CD14-positive monocyte (primary cell): ENCODE data around the gene GABRB2. TPM values are rescaled to one million over a fixed set of nuclear protein-coding genes. Genes with fewer than 3 reads are reported as not detected.

ENCODE experiments used
- DNase-seq, 3 donors: peaks; one replicate each; pipeline ENCODE4 v3.0.0-alpha.2; 2011 to 2022
- H2AFZ ChIP-seq: 2 replicates; pipeline ENCODE4 v1.6.0; 2012; ENCODE audit warnings: mild to moderate bottlenecking, low read depth, low read length, inconsistent platforms; ENCODE audit not compliant: insufficient read depth, poor library complexity, severe bottlenecking
- H3K27ac ChIP-seq, 2 donors: 1 replicate in 1 of 2; 2 replicates in 1 of 2; pipeline ENCODE4 v1.5.1; 2012 to 2013; ENCODE audit warnings: low read length in 2 of 2, control low read depth in 1 of 2, inconsistent platforms in 1 of 2, low read depth in 1 of 2, mild to moderate bottlenecking in 1 of 2
- H3K27me3 ChIP-seq, 2 donors: one replicate each; pipeline versions ENCODE4 v1.6.0 to v1.6.1; 2011 to 2013; ENCODE audit warnings: low read length in 2 of 2; ENCODE audit not compliant: control insufficient read depth in 2 of 2, insufficient read depth in 2 of 2
- H3K36me3 ChIP-seq, 2 donors: replicated peaks in 1 of 2; 1 replicate in 1 of 2; 2 replicates in 1 of 2; pipeline versions ENCODE4 v1.5.1 to v1.6.1; 2012 to 2013; ENCODE audit warnings: low read length in 2 of 2, control low read depth in 1 of 2, inconsistent platforms in 1 of 2, mild to moderate bottlenecking in 1 of 2; ENCODE audit not compliant: insufficient read depth in 2 of 2, control insufficient read depth in 1 of 2
- H3K4me1 ChIP-seq, 2 donors: 1 replicate in 1 of 2; 2 replicates in 1 of 2; pipeline versions ENCODE4 v1.5.1 to v1.6.1; 2012 to 2013; ENCODE audit warnings: low read length in 2 of 2, control low read depth in 1 of 2, inconsistent platforms in 1 of 2, mild to moderate bottlenecking in 1 of 2, moderate library complexity in 1 of 2; ENCODE audit not compliant: insufficient read depth in 2 of 2, control insufficient read depth in 1 of 2
- H3K4me2 ChIP-seq: replicated peaks from 2 replicates; pipeline ENCODE3; 2012; ENCODE audit warnings: low read length, moderate library complexity, mild to moderate bottlenecking; ENCODE audit not compliant: poor library complexity, severe bottlenecking; ENCODE audit errors: extremely low read depth
- H3K4me3 ChIP-seq, 3 experiments: fragments of 200-600 bp in 1 of 3; sonication (generic) in 1 of 3; replicated peaks in 1 of 3; 1 replicate in 2 of 3; 2 replicates in 1 of 3; pipeline ENCODE4 v1.5.1; 2011 to 2013; ENCODE audit warnings: low read length in 3 of 3, mild to moderate bottlenecking in 3 of 3, control low read depth in 2 of 3, low read depth in 2 of 3, inconsistent platforms in 1 of 3, moderate library complexity in 1 of 3
- H3K79me2 ChIP-seq: 2 replicates; pipeline ENCODE4 v1.6.0; 2012; ENCODE audit warnings: mild to moderate bottlenecking, control low read depth, inconsistent platforms, low read length, moderate library complexity; ENCODE audit not compliant: insufficient read depth
- H3K9ac ChIP-seq: 2 replicates; pipeline ENCODE4 v1.6.0; 2017; ENCODE audit warnings: low read length, mild to moderate bottlenecking; ENCODE audit not compliant: insufficient read depth, poor library complexity, severe bottlenecking
- H3K9me3 ChIP-seq, 2 donors: replicated peaks in 1 of 2; 1 replicate in 1 of 2; 2 replicates in 1 of 2; pipeline versions ENCODE4 v1.5.1 to v1.6.1; 2012 to 2013; ENCODE audit warnings: low read length in 2 of 2, control low read depth in 1 of 2; ENCODE audit not compliant: control insufficient read depth in 1 of 2, insufficient read depth in 1 of 2
- H4K20me1 ChIP-seq: 2 replicates; pipeline ENCODE4 v1.6.0; 2012; ENCODE audit warnings: mild to moderate bottlenecking, low read length, control low read depth, moderate library complexity; ENCODE audit not compliant: insufficient read depth
- H3K27ac Mint-ChIP-seq, 7 donors: one replicate each; pipeline ENCODE4 v1.8.0; 2020; ENCODE audit warnings: mild to moderate bottlenecking in 7 of 7, mixed read lengths in 7 of 7, moderate library complexity in 6 of 7, inconsistent platforms in 2 of 7
- H3K27me3 Mint-ChIP-seq, 3 donors: one replicate each; pipeline ENCODE4 v1.8.0; 2021 to 2022; ENCODE audit warnings: low read depth in 3 of 3, mild to moderate bottlenecking in 3 of 3, mixed read lengths in 3 of 3, moderate library complexity in 3 of 3, inconsistent platforms in 1 of 3
- H3K36me3 Mint-ChIP-seq, 2 donors: one replicate each; pipeline ENCODE4 v1.8.0; 2020; ENCODE audit warnings: mixed read lengths in 2 of 2, inconsistent platforms in 1 of 2, mild to moderate bottlenecking in 1 of 2
- H3K4me1 Mint-ChIP-seq: one replicate; pipeline ENCODE4 v1.8.0; 2020; ENCODE audit warnings: mild to moderate bottlenecking, mixed read lengths
- H3K4me3 Mint-ChIP-seq, 2 donors: one replicate each; pipeline ENCODE4 v1.8.0; 2020; ENCODE audit warnings: mild to moderate bottlenecking in 2 of 2, mixed read lengths in 2 of 2, moderate library complexity in 1 of 2
- H3K9me3 Mint-ChIP-seq, 7 donors: one replicate each; pipeline ENCODE4 v1.8.0; 2020 to 2022; ENCODE audit warnings: mixed read lengths in 7 of 7, mild to moderate bottlenecking in 6 of 7, moderate library complexity in 6 of 7, inconsistent platforms in 2 of 7
- WGBS: methylation state at CpG from one replicate; pipeline ENCODE4 v1.1.5; 2013; ENCODE audit warnings: missing lambda C conversion rate; ENCODE audit not compliant: insufficient coverage; 5-methylcytosine and 5-hydroxymethylcytosine counted together
- intact Hi-C, 2 donors: fragments of 100-400 bp; cut with micrococcal nuclease; formaldehyde crosslinking; loops; one replicate each; pipeline versions ENCODE4 v1.15.0 to v1.15.1; 2023
- polyA plus RNA-seq, 3 donors: library from polyadenylated mRNA; depleted of rRNA in 1 of 3; unstranded in 2 of 3; stranded (reverse) in 1 of 3; fragments of 300-500 nt in 2 of 3; fragments of >200 nt in 1 of 3; fragmentation: Illumina TruSeq in 2 of 3; gene quantifications; 1 replicate in 2 of 3; 2 replicates in 1 of 3; pipeline ENCODE4 v1.2.3, GENCODE V29; 2012 to 2021
- TF ChIP-seq, protein P1 (sequence below): fragments of 200-600 bp; IDR thresholded peaks from one replicate; pipeline ENCODE4 v1.8.0; 2022; ENCODE audit warnings: antibody characterized with exemption, mild to moderate bottlenecking

GABRB2 gene
- polyA plus RNA-seq, 3 donors, result not detected

DNA sequence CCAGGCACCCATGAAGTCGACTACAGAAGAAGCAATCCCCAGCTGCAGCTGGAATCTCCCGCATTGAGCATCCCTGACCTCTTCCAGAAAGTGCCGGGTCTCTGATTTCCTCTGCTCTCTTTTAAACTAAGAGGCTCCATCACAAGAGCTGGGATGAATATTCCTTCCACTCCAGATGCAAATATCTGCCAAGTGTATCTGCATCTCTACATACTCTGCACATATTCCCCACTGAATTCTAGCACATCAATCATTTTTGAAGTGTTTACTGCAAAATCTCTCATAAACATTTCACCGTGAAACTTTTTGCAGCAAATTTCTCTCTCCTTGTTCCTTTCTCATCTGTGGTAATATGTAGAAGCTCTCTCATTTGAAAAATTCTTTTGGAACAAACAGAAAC is 161.5 kb downstream of the GABRB2 start:
- no peak overlapping the region for H3K27ac Mint-ChIP-seq
- 85% methylated on average over 3 of the region's 4 CpGs for WGBS

DNA sequence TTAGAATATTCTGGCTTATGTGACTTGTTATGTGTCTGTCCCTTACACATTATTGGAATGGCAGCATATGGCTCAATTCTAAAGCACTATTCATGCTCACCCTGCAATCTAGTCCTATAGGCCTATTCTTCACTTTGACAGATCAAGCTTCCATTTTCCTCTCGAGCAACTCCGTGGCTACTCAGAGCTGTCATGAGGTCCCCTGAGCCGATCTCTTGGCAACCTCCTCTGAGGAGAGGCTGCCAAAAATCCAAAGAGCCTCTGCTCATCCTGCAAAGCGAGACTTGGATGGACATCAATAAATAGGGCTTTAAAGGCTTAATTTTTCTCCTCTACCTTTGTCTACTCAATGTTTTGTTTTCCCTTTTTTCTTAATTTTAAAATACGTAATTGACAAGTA is 163.8 kb downstream of the GABRB2 start:
- H3K36me3 ChIP-seq, result no peaks in the 10 kb centered on the region
- intact Hi-C loops, result no loop called here
- H3K4me3 ChIP-seq, result no peak overlapping the region
- Mint-ChIP-seq H3K9me3 (no peaks in the 10 kb centered on the region), H3K27ac (no peak overlapping the region), H3K36me3 (no peaks in the 10 kb centered on the region), H3K27me3 (peaks cover 0 to 2% (median 1%) of the 10 kb centered on the region in 3 donors), H3K4me1 (no peaks in the 10 kb centered on the region), H3K4me3 (no peak overlapping the region)
- no peak overlapping the region for H3K27ac ChIP-seq
- TF ChIP-seq, protein P1, sequence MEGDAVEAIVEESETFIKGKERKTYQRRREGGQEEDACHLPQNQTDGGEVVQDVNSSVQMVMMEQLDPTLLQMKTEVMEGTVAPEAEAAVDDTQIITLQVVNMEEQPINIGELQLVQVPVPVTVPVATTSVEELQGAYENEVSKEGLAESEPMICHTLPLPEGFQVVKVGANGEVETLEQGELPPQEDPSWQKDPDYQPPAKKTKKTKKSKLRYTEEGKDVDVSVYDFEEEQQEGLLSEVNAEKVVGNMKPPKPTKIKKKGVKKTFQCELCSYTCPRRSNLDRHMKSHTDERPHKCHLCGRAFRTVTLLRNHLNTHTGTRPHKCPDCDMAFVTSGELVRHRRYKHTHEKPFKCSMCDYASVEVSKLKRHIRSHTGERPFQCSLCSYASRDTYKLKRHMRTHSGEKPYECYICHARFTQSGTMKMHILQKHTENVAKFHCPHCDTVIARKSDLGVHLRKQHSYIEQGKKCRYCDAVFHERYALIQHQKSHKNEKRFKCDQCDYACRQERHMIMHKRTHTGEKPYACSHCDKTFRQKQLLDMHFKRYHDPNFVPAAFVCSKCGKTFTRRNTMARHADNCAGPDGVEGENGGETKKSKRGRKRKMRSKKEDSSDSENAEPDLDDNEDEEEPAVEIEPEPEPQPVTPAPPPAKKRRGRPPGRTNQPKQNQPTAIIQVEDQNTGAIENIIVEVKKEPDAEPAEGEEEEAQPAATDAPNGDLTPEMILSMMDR, result no peak
- no peaks in the 10 kb centered on the region for H3K4me1 ChIP-seq
- no CpG with 5 or more reads among the region's 5 CpGs for WGBS
- no peaks in the 10 kb centered on the region for H3K27me3 ChIP-seq
- no peaks in the 10 kb centered on the region for H3K9me3 ChIP-seq
- H3K4me2 ChIP-seq, result no peak overlapping the region
- no peak for DNase-seq
- no peaks in the 10 kb centered on the region for H3K79me2 ChIP-seq
- H3K9ac ChIP-seq, result no peak overlapping the region
- H4K20me1 ChIP-seq, result no peaks in the 10 kb centered on the region
- H2AFZ ChIP-seq, result no peak overlapping the region

More for the DNA sequence above, 161.5 kb downstream of the GABRB2 start:
- no peaks in the 10 kb centered on the region for H3K9me3 ChIP-seq
- no peaks in the 10 kb centered on the region for H3K36me3 ChIP-seq
- TF ChIP-seq, protein P1, result no peak
- H3K4me1 ChIP-seq, result no peaks in the 10 kb centered on the region
- H3K27ac ChIP-seq, result no peak overlapping the region
- no peaks in the 10 kb centered on the region for H3K79me2 ChIP-seq
- H3K4me2 ChIP-seq, result no peak overlapping the region
- H3K9ac ChIP-seq, result no peak overlapping the region
- Mint-ChIP-seq H3K36me3 (no peaks in the 10 kb centered on the region), H3K4me1 (no peaks in the 10 kb centered on the region), H3K27me3 (peaks cover 0 to 2% (median 1%) of the 10 kb centered on the region in 3 donors), H3K9me3 (no peaks in the 10 kb centered on the region), H3K4me3 (no peak overlapping the region)
- no peaks in the 10 kb centered on the region for H3K27me3 ChIP-seq
- no peak overlapping the region for H3K4me3 ChIP-seq
- H4K20me1 ChIP-seq, result no peaks in the 10 kb centered on the region
- intact Hi-C loops, result no loop called here
- no peak overlapping the region for H2AFZ ChIP-seq
- DNase-seq, result no peak
